Skeletal muscle tissue (tissue), 4 donors: ENCODE data around the gene HSPA12A. TPM values are rescaled to one million over a fixed set of nuclear protein-coding genes. Genes with fewer than 3 reads are reported as not detected.

Source experiments
- H3K27ac ChIP-seq: one replicate; pipeline ENCODE4 v1.7.0; 2013; ENCODE audit warnings: mild to moderate bottlenecking, low read depth, low read length, inconsistent platforms
- H3K27me3 ChIP-seq, 3 donors: one replicate each; pipeline ENCODE4 v1.7.0; 2013; ENCODE audit warnings: low read length in 3 of 3; ENCODE audit not compliant: control insufficient read depth in 3 of 3, insufficient read depth in 3 of 3
- H3K36me3 ChIP-seq, 3 donors: one replicate each; pipeline ENCODE4 v1.7.0; 2013; ENCODE audit warnings: low read length in 3 of 3; ENCODE audit not compliant: control insufficient read depth in 3 of 3, insufficient read depth in 3 of 3
- H3K4me1 ChIP-seq, 3 donors: one replicate each; pipeline ENCODE4 v1.7.0; 2013; ENCODE audit warnings: low read length in 3 of 3, mild to moderate bottlenecking in 3 of 3; ENCODE audit not compliant: control insufficient read depth in 3 of 3, insufficient read depth in 3 of 3
- H3K4me3 ChIP-seq, 3 donors: one replicate each; pipeline ENCODE4 v1.7.0; 2013; ENCODE audit warnings: low read length in 3 of 3
- H3K9ac ChIP-seq, 3 donors: one replicate each; pipeline ENCODE4 v1.7.0; 2013; ENCODE audit warnings: low read length in 3 of 3, mild to moderate bottlenecking in 3 of 3, moderate library complexity in 2 of 3, low read depth in 1 of 3
- H3K9me3 ChIP-seq, 3 donors: one replicate each; pipeline ENCODE4 v1.7.0; 2013; ENCODE audit warnings: low read length in 3 of 3; ENCODE audit not compliant: control insufficient read depth in 3 of 3
- total RNA-seq: library from RNA; depleted of rRNA; stranded (reverse); fragments of >200 nt; gene quantifications from one replicate; pipeline ENCODE4 v1.2.3, GENCODE V29; 2014
- donor health status: Osteomylitis.

The HSPA12A gene
- total RNA-seq, 1 donor from 2014 or later: 8.4 TPM

DNA sequence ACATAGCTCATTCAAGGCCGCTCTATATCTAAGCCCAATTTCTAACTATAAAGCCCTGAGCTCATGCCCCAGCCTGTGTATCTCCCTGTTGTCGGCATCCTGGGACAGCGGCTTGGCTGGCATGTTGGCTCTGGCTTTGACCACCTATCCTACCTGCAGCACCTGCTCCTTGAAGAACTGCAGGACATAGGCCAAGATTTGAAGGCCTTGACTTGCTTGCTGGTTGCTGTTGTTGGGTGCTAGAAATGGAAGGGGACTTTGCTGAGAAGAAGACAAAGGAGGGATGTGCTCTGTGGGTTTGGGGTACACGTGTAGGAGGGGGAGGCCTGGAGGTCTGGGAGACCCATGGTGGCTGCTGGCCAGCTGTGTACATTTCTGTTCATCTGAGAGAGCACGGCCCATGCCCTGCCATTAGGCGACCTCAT is 110.5 kb downstream of the HSPA12A start:
- H3K9me3 ChIP-seq: no peaks in the 10 kb centered on the region
- peaks cover 5 to 17% (median 9%) of the 10 kb centered on the region in 3 donors for H3K27me3 ChIP-seq
- no peak overlapping the region for H3K27ac ChIP-seq
- no peak overlapping the region for H3K9ac ChIP-seq
- no peak overlapping the region for H3K4me3 ChIP-seq
- H3K36me3 ChIP-seq: no peaks in the 10 kb centered on the region
- no peaks in the 10 kb centered on the region for H3K4me1 ChIP-seq

DNA sequence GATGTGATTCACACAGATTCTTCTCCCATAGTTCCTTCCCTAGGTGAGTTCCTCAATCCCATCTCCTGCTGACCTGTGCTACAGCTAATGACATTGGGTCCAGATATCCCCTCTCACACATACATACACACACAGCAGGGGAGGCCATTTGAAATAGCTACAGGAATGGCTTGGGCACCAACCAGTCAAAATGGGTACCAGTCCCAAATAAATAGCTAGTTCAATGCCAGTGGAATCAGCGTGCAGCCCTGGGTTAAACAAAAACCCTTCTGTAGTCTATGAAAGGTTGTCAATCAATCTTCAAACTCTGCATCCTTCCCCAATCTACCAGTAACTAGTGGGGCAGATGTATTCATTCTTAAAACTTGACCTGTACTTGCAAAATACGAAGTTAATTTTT is 112.3 kb downstream of the HSPA12A start:
- Histone ChIP-seq H3K27me3 (peaks cover 11 to 30% (median 20%) of the 10 kb centered on the region in 3 donors), H3K9ac (no peak overlapping the region), H3K4me1 (no peaks in the 10 kb centered on the region), H3K4me3 (no peak overlapping the region), H3K27ac (no peak overlapping the region), H3K9me3 (no peaks in the 10 kb centered on the region), H3K36me3 (no peaks in the 10 kb centered on the region)

DNA sequence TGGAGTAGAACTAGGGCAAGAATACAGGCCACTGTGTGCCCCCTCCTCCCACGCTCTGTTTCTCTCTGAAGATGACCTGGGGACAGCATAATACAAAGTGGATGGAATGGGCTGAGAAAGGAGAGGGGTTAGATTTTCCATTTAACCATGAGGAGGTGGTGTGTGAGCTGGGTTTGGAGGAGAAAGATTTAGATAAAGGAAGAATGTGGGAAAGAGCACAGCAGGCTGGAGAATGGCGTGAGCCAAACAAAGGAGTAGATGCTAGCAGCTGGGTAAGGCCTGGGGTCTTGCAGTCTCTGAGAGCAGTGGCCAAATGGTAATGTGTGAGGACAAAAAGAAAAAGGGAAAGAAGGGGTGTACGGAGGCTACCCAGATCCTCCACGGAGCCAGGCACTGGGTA is 113.0 kb downstream of the HSPA12A start:
- no peaks in the 10 kb centered on the region for H3K4me1 ChIP-seq
- H3K27me3 ChIP-seq: peaks cover 16 to 35% (median 20%) of the 10 kb centered on the region in 3 donors
- no peak overlapping the region for H3K27ac ChIP-seq
- H3K36me3 ChIP-seq: no peaks in the 10 kb centered on the region
- H3K9me3 ChIP-seq: no peaks in the 10 kb centered on the region
- no peak overlapping the region for H3K4me3 ChIP-seq
- no peak overlapping the region for H3K9ac ChIP-seq

DNA sequence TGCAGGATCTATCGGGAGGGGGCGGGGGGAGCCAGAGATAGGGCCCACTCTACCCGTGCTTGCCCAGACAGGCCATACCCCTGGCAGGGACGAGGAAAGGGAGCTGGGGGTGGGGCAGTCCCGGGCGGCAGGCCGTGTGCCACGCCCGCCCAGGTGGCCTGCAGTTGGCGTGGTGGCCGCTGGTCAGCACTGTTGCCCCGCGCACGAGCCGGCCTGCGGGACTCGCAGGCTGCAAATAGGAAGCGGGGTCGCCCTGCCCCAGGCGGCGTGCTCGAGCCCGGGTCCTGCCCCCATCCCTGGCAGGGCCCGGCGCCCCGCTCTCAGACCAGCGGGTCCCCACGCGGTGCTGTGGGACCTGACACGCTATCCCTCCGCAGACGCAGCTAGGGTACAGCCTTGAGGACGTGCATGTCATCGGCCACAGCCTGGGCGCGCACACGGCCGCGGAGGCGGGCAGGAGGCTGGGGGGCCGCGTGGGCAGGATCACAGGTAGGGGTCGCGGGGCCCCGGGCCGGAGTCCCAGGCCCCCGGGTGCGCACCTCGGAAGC is 114.9 kb downstream of the HSPA12A start:
- Histone ChIP-seq H3K4me3 (no peak overlapping the region), H3K27ac (no peak overlapping the region), H3K36me3 (no peaks in the 10 kb centered on the region)

DNA sequence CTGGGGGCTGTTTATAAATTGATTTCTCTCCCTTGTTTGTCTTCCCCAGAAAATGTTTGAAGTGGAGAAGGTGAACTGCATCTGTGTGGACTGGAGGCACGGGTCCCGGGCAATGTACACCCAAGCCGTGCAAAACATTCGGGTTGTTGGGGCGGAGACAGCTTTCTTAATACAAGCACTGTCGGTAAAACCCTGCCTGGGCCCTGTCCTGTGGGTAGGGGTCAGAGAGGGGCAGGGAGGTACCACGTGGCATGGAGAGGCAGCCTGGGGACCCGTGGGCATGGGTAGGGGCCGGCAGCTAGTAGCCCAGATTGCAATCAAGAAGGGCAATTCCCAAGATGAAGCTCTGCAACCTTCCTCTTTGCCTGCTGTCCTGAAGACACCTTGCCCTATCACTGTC is 115.6 kb downstream of the HSPA12A start:
- no peak overlapping the region for H3K4me3 ChIP-seq
- no peaks in the 10 kb centered on the region for H3K4me1 ChIP-seq
- H3K27ac ChIP-seq: no peak overlapping the region
- H3K9ac ChIP-seq: no peak overlapping the region
- H3K27me3 ChIP-seq: peaks cover 16 to 41% (median 20%) of the 10 kb centered on the region in 3 donors
- no peaks in the 10 kb centered on the region for H3K36me3 ChIP-seq
- H3K9me3 ChIP-seq: no peaks in the 10 kb centered on the region

More for the DNA sequence above, 114.9 kb downstream of the HSPA12A start:
- H3K9me3 ChIP-seq: no peaks in the 10 kb centered on the region
- H3K9ac ChIP-seq: no peak overlapping the region
- H3K27me3 ChIP-seq: peaks cover 16 to 36% (median 20%) of the 10 kb centered on the region in 3 donors
- H3K4me1 ChIP-seq: no peaks in the 10 kb centered on the region

DNA sequence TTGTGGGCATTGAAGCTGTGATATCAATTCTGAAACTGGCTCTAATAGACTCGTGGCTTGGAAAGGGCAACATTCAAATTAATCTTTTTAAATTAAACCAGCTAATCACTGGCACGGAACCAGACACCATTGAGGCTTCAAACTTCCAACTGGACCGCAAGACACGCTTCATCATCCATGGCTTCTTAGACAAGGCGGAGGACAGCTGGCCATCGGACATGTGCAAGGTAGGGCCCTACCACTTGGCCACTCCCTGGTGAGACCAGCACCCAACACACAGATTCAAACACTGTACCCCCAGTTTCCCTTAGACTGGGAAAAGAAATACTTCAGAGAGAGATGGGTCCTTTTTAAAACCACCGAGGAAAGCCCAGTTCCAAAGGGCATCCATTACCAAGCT is 116.5 kb downstream of the HSPA12A start:
- no peaks in the 10 kb centered on the region for H3K4me1 ChIP-seq
- H3K36me3 ChIP-seq: no peaks in the 10 kb centered on the region
- H3K4me3 ChIP-seq: no peak overlapping the region
- peaks cover 16 to 43% (median 20%) of the 10 kb centered on the region in 3 donors for H3K27me3 ChIP-seq
- no peaks in the 10 kb centered on the region for H3K9me3 ChIP-seq
- no peak overlapping the region for H3K9ac ChIP-seq
- H3K27ac ChIP-seq: no peak overlapping the region

DNA sequence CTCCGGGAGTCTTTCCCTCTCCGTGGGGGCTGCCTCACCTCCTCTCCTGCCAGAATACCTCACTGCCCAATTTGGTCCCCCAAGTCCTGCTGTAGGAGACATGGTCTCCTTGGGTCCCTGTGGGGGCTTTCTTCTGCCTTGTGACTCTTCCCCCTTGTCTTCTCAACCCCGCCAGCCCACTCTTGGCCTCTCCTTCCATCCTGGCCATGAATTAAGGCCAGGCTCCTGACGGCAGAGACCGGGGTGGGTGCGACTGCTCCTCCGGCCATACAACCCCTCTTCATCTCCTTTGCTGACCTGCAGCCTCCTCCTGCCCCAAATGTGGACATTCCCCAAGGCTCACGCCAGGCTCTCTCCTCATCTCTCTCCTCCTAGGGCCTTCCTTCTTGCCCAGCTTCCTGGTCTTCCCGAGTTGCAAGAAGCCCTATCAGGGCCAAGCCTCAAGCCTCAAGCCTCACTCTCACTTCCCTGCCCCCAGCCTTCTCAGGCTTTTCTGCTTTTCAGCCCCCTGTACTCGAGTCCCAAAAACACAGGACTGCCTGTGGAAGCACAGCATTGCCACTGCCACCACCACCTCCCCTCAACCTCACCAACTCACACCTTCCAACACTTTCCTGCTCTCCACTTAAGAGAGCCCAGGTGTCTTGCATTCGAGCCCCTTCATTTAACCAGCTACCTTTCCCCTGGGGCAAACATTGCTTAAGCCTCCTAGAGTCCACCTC is 120.3 kb downstream of the HSPA12A start:
- H3K4me3 ChIP-seq: no peak overlapping the region
- no peaks in the 10 kb centered on the region for H3K36me3 ChIP-seq
- H3K27me3 ChIP-seq: peaks cover 13 to 28% (median 13%) of the 10 kb centered on the region in 3 donors
- H3K4me1 ChIP-seq: no peaks in the 10 kb centered on the region
- no peak overlapping the region for H3K27ac ChIP-seq
- H3K9me3 ChIP-seq: no peaks in the 10 kb centered on the region
- no peak overlapping the region for H3K9ac ChIP-seq

DNA sequence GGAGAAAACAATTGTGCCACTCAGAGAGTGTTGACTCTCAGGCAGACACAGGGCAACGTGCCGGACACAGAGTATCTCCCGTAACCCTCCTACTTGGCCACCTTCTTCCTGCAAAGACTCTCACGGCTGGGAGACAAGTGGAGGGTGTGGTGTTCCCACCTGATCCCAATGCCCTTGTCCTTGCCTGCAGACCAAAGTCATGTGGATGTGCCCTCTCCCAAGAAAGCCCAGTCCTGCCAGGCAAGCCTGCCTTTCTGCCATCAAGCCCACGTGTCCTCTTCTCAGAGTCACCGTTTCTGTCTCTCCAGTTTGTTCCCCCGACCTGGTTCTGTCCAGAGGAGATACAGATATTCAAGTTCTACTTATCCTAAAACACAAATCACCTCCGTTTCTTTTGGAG is 120.9 kb downstream of the HSPA12A start:
- Histone ChIP-seq H3K9me3 (no peaks in the 10 kb centered on the region), H3K36me3 (no peaks in the 10 kb centered on the region), H3K4me3 (no peak overlapping the region), H3K9ac (no peak overlapping the region), H3K27ac (no peak overlapping the region), H3K27me3 (peaks cover 7 to 22% (median 7%) of the 10 kb centered on the region in 3 donors), H3K4me1 (no peaks in the 10 kb centered on the region)

Other genes with a start within 250 kb of the HSPA12A start
- 1.0 TPM for gene PNLIP, start 196.6 kb downstream of the HSPA12A start, total RNA-seq
- not detected for gene PNLIPRP1, start 151.6 kb downstream of the HSPA12A start, total RNA-seq
- not detected for gene PNLIPRP2, start 121.6 kb downstream of the HSPA12A start, total RNA-seq
- not detected for gene ENO4, start 106.9 kb upstream of the HSPA12A start, total RNA-seq